HG03159 (cell line): Measurements from ENCODE around the gene UACA.

Experiments
- ATAC-seq: cut with Tn5 transposase; IDR thresholded peaks from one replicate; pipeline ENCODE4 v1.9.1; 2021; ENCODE audit warnings: mild to moderate bottlenecking, moderate library complexity; ENCODE audit not compliant: unreplicated experiment

Gene UACA

GRCh38 chr15:70788114-70789049 lies 25.0 kb upstream of the UACA start:
- ATAC-seq = no peak

GRCh38 chr15:70786996-70787395 lies 23.6 kb upstream of the UACA start:
- no peak for ATAC-seq

- no peak for ATAC-seq
Observed at GRCh38 chr15:70783610-70784022, 20.3 kb upstream of the UACA start.

- ATAC-seq = no peak
Observed at GRCh38 chr15:70783041-70783440, 19.7 kb upstream of the UACA start.

- ATAC-seq = no peak
Observed at GRCh38 chr15:70781236-70781635, 17.9 kb upstream of the UACA start.

- no peak for ATAC-seq
Observed at GRCh38 chr15:70778258-70779076, 15.1 kb upstream of the UACA start.

GRCh38 chr15:70777170-70777926 lies 14.0 kb upstream of the UACA start:
- ATAC-seq = no peak

- no peak for ATAC-seq
Observed at GRCh38 chr15:70775160-70775559, 11.8 kb upstream of the UACA start.

GRCh38 chr15:70772402-70772801 lies 9.0 kb upstream of the UACA start:
- no peak for ATAC-seq

GRCh38 chr15:70770863-70771262 lies 7.5 kb upstream of the UACA start:
- ATAC-seq = no peak

- ATAC-seq = no peak
Observed at GRCh38 chr15:70768257-70768883, 5.0 kb upstream of the UACA start.

- ATAC-seq = no peak
Observed at GRCh38 chr15:70767667-70768066, 4.3 kb upstream of the UACA start.

- no peak for ATAC-seq
Observed at GRCh38 chr15:70766597-70766996, 3.2 kb upstream of the UACA start.

- ATAC-seq = no peak
Observed at GRCh38 chr15:70765504-70766281, 2.3 kb upstream of the UACA start.

- no peak for ATAC-seq
Observed at GRCh38 chr15:70763950-70764730, 782 bp upstream of the UACA start.

GRCh38 chr15:70762469-70763119 lies 764 bp downstream of the UACA start:
- peak; percentile 15 for ATAC-seq

GRCh38 chr15:70761931-70762468 lies 1.4 kb downstream of the UACA start:
- ATAC-seq = no peak

GRCh38 chr15:70761046-70761445 lies 2.3 kb downstream of the UACA start:
- no peak for ATAC-seq
